ENCODE results near the gene SDHA.

GRCh38 chr5:181566-181965 lies 36.6 kb upstream of the SDHA start:
- TF ChIP-seq POLR2A (IDR thresholded peaks at IDR 0.05; ENCODE audit: low read length) (no peak), MYC (IDR thresholded peaks at IDR 0.05; ENCODE audit: borderline replicate concordance, low read length) (no peak), CTCF (IDR thresholded peaks at IDR 0.05) (no peak)
